Breast epithelium (tissue), 3 donors: ENCODE results near the gene LMCD1.

Experiments
- CTCF ChIP-seq, 3 donors: fragments of 450-650 bp; IDR thresholded peaks; one replicate each; pipeline ENCODE4 v1.5.1; 2016 to 2017; ENCODE audit warnings: antibody characterized with exemption in 3 of 3, mild to moderate bottlenecking in 3 of 3, moderate library complexity in 3 of 3
- POLR2A ChIP-seq: fragments of 450-650 bp; IDR thresholded peaks from one replicate; pipeline ENCODE4 v1.6.1; 2016; ENCODE audit warnings: antibody characterized with exemption, mild to moderate bottlenecking, moderate library complexity
- POLR2AphosphoS5 ChIP-seq, 3 donors: sonication (generic); formaldehyde crosslinking; IDR thresholded peaks; one replicate each; pipeline ENCODE4 v1.6.1; 2017; ENCODE audit warnings: antibody characterized with exemption in 3 of 3

GRCh38 chr3:8518138-8518537, 16.5 kb downstream of the LMCD1 start:
- TF ChIP-seq CTCF (IDR thresholded peaks at IDR 0.05) (no peak), POLR2A (no peak), POLR2AphosphoS5 (IDR thresholded peaks at IDR 0.05) (no peak)
